A549 (cell line): ENCODE results near the gene RHOC.

Experiments
- BHLHE40 ChIP-seq: IDR thresholded peaks from 2 replicates; pipeline ENCODE4 v1.6.1; 2012; ENCODE audit warnings: low read depth, low read length, inconsistent platforms
- CTCF ChIP-seq: fragments of >200 bp; sonication (Bioruptor Twin); formaldehyde crosslinking; IDR thresholded peaks from 3 replicates; pipeline ENCODE4 v1.5.1; 2016
- EP300 ChIP-seq, 2 experiments: fragments of >200 bp; sonication (Bioruptor Twin); formaldehyde crosslinking; IDR thresholded peaks; 2 replicates in 1 of 2; 3 replicates in 1 of 2; pipeline ENCODE4 v1.6.1; 2016 to 2017
- ESRRA ChIP-seq: fragments of 150-350 bp; IDR thresholded peaks from 2 replicates; pipeline ENCODE4 v1.6.1; 2014; ENCODE audit warnings: mild to moderate bottlenecking, low read length, borderline replicate concordance
- HMGXB4 ChIP-seq: fragments of 250-450 bp; sonication (Bioruptor Pico); IDR thresholded peaks from 2 replicates; pipeline ENCODE4 v1.5.0; 2021; ENCODE audit warnings: mild to moderate bottlenecking, moderate library complexity, borderline replicate concordance
- KDM1A ChIP-seq: fragments of 200-600 bp; sonication (generic); IDR thresholded peaks from 2 replicates; pipeline ENCODE4 v1.6.1; 2016; ENCODE audit warnings: low read depth, mild to moderate bottlenecking
- MAZ ChIP-seq: fragments of 150-350 bp; IDR thresholded peaks from 2 replicates; pipeline ENCODE4 v1.6.1; 2014; ENCODE audit warnings: antibody characterized with exemption, low read depth, low read length, borderline replicate concordance
- MYC ChIP-seq: IDR thresholded peaks from 2 replicates; pipeline ENCODE4 v1.6.1; 2012; ENCODE audit warnings: mild to moderate bottlenecking, inconsistent platforms, low read length, improper control_type of control experiment, borderline replicate concordance
- POLR2A ChIP-seq: IDR thresholded peaks from 2 replicates; pipeline ENCODE4 v1.6.1; 2012; ENCODE audit warnings: mild to moderate bottlenecking, low read length
- REST ChIP-seq: fragments of 200-600 bp; sonication (generic); IDR thresholded peaks from 2 replicates; pipeline ENCODE4 v1.6.1; 2016; ENCODE audit warnings: antibody characterized with exemption, mild to moderate bottlenecking, moderate library complexity
- RFX5 ChIP-seq: fragments of 450-650 bp; IDR thresholded peaks from 2 replicates; pipeline ENCODE4 v1.7.1; 2014; ENCODE audit warnings: antibody characterized with exemption, mild to moderate bottlenecking, moderate library complexity
- SMC3 ChIP-seq: fragments of >200 bp; sonication (Bioruptor Twin); formaldehyde crosslinking; IDR thresholded peaks from 3 replicates; pipeline ENCODE4 v1.6.1; 2018; ENCODE audit warnings: inconsistent platforms
- ZFP36 ChIP-seq: fragments of 450-650 bp; IDR thresholded peaks from 2 replicates; pipeline ENCODE4 v1.6.1; 2014; ENCODE audit warnings: borderline replicate concordance; ENCODE audit not compliant: partially characterized antibody

- TF ChIP-seq CTCF: no peak
- no peak for TF ChIP-seq SMC3
- no peak for TF ChIP-seq EP300 (IDR thresholded peaks at IDR 0.05)
- TF ChIP-seq MYC: no peak
- TF ChIP-seq POLR2A: no peak
- no peak for TF ChIP-seq HMGXB4 (CRISPR knock-in tag)
- TF ChIP-seq REST: no peak
- TF ChIP-seq ZFP36: no peak
- TF ChIP-seq RFX5: no peak
- TF ChIP-seq MAZ: no peak
- TF ChIP-seq KDM1A: no peak
- no peak for TF ChIP-seq BHLHE40
- no peak for TF ChIP-seq ESRRA
Measured at GRCh38 chr1:112737573-112737972, 30.6 kb upstream of the RHOC start.
